ENCODE measurements around the gene TMEM266.

DNA sequence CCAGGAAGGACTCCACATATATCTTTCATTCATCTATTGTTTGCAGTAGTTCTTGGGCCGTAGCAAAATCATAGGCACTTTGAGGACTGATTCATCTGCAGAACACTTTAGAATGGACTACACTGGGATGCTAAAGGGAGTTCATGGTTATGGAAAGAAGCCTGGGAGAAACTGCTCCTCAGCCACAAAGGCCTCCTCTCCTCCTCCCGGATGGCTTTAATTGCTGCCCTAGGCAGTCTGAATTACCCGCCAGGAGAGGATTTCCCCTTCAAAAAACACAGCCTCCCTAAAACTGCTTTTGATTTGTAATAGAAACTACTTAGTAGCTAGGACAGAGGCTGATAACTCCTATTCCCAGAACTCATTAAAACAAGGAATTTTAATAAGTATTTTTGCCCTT, 4.6 kb downstream of the TMEM266 start:
- TF ChIP-seq, protein P1, sequence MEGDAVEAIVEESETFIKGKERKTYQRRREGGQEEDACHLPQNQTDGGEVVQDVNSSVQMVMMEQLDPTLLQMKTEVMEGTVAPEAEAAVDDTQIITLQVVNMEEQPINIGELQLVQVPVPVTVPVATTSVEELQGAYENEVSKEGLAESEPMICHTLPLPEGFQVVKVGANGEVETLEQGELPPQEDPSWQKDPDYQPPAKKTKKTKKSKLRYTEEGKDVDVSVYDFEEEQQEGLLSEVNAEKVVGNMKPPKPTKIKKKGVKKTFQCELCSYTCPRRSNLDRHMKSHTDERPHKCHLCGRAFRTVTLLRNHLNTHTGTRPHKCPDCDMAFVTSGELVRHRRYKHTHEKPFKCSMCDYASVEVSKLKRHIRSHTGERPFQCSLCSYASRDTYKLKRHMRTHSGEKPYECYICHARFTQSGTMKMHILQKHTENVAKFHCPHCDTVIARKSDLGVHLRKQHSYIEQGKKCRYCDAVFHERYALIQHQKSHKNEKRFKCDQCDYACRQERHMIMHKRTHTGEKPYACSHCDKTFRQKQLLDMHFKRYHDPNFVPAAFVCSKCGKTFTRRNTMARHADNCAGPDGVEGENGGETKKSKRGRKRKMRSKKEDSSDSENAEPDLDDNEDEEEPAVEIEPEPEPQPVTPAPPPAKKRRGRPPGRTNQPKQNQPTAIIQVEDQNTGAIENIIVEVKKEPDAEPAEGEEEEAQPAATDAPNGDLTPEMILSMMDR (IDR thresholded peaks at IDR 0.05), result no peak
- no peak for TF ChIP-seq POLR2A (IDR thresholded peaks at IDR 0.05)

All from lower leg skin (tissue), 3 donors.